ENCODE data around the gene INPP4A.
"Not testable (repeated sequence)": the region's sequence is repeated elsewhere in the genome, so short reads cannot be mapped to it uniquely, and the experiment has no call there.

Gene INPP4A

GRCh38 chr2:98583816-98584618, 139.4 kb downstream of the INPP4A start:
- Histone ChIP-seq H3K27ac (no peak overlapping the region), H3K36me3 (ENCODE audit: insufficient read depth, low read length) (peaks cover 4% of the 10 kb centered on the region; the same call in 1 of the 2 replicates), H3K4me3 (no peak overlapping the region), H3K9me3 (ENCODE audit: low read depth, low read length) (no peaks in the 10 kb centered on the region), H3K9ac (ENCODE audit: insufficient read length) (no peak overlapping the region)
- TF ChIP-seq FOXP2 (optimal IDR thresholded peaks at IDR 0.05; ENCODE audit: control extremely low read depth, extremely low read length, insufficient read depth) (no peak), EZH2 (IDR thresholded peaks at IDR 0.05) (no peak), POLR2AphosphoS5 (IDR thresholded peaks at IDR 0.05; ENCODE audit: borderline replicate concordance, low read depth, low read length) (no peak)
- no peak for DNase-seq (ENCODE audit: low read depth, low spot score)

- no peaks in the 10 kb centered on the region for H3K9me3 ChIP-seq (ENCODE audit: low read depth, low read length)
- H3K27ac ChIP-seq = no peak overlapping the region
- peaks cover 4% of the 10 kb centered on the region; the same call in 1 of the 2 replicates for H3K36me3 ChIP-seq (ENCODE audit: insufficient read depth, low read length)
- DNase-seq (ENCODE audit: low read depth, low spot score) = no peak
- no peak overlapping the region for H3K4me3 ChIP-seq
- H3K9ac ChIP-seq (ENCODE audit: insufficient read length) = no peak overlapping the region
- TF ChIP-seq FOXP2 (optimal IDR thresholded peaks at IDR 0.05; ENCODE audit: control extremely low read depth, extremely low read length, insufficient read depth) (no peak), EZH2 (IDR thresholded peaks at IDR 0.05) (no peak), POLR2AphosphoS5 (IDR thresholded peaks at IDR 0.05; ENCODE audit: borderline replicate concordance, low read depth, low read length) (no peak)
These were observed 140.7 kb downstream of the INPP4A start for GRCh38 chr2:98585386-98585785.

GRCh38 chr2:98586551-98587140, 142.0 kb downstream of the INPP4A start:
- H3K27ac ChIP-seq = no peak overlapping the region
- TF ChIP-seq POLR2AphosphoS5 (IDR thresholded peaks at IDR 0.05; ENCODE audit: borderline replicate concordance, low read depth, low read length) (no peak), EZH2 (IDR thresholded peaks at IDR 0.05) (no peak), FOXP2 (optimal IDR thresholded peaks at IDR 0.05; ENCODE audit: control extremely low read depth, extremely low read length, insufficient read depth) (no peak)
- H3K36me3 ChIP-seq (ENCODE audit: insufficient read depth, low read length) = peaks cover 4% of the 10 kb centered on the region; the same call in 1 of the 2 replicates
- H3K9me3 ChIP-seq (ENCODE audit: low read depth, low read length) = no peaks in the 10 kb centered on the region
- DNase-seq (ENCODE audit: low read depth, low spot score) = no peak
- no peak overlapping the region for H3K4me3 ChIP-seq
- H3K9ac ChIP-seq (ENCODE audit: insufficient read length) = no peak overlapping the region

DNA sequence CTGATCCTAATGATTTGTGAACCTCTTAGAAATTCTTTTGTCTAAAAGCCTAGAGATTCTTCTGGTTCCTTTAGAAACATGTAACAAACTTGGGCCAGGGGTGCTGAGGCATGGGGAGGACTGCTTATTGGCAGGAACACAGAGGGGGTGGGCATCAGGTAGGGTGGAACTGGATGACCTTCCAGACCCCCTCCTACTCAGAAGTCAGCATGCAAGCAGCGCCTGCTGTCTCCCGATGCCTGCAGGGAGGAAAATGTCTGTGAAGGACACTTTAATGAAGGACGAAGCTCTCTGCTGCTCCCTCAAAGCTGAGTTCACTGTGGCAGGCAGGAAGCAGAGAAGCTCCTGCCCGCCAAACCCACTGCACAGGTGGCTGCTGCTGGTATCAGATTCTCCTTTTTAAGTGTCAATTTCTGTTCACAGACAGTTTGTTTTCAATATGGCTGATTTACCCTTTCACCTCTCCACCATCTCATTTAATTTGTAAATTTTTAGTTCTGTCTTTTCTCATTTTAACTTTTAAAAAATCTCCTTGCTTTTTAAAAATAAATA, 144.3 kb downstream of the INPP4A start:
- Histone ChIP-seq H3K27ac (no peak overlapping the region), H3K9ac (ENCODE audit: insufficient read length) (no peak overlapping the region), H3K4me3 (no peak overlapping the region), H3K36me3 (ENCODE audit: insufficient read depth, low read length) (no peaks in the 10 kb centered on the region), H3K9me3 (ENCODE audit: low read depth, low read length) (no peaks in the 10 kb centered on the region)
- no peak for DNase-seq (ENCODE audit: low read depth, low spot score)
- TF ChIP-seq EZH2 (IDR thresholded peaks at IDR 0.05) (no peak), FOXP2 (optimal IDR thresholded peaks at IDR 0.05; ENCODE audit: control extremely low read depth, extremely low read length, insufficient read depth) (no peak), POLR2AphosphoS5 (IDR thresholded peaks at IDR 0.05; ENCODE audit: borderline replicate concordance, low read depth, low read length) (no peak)

DNA sequence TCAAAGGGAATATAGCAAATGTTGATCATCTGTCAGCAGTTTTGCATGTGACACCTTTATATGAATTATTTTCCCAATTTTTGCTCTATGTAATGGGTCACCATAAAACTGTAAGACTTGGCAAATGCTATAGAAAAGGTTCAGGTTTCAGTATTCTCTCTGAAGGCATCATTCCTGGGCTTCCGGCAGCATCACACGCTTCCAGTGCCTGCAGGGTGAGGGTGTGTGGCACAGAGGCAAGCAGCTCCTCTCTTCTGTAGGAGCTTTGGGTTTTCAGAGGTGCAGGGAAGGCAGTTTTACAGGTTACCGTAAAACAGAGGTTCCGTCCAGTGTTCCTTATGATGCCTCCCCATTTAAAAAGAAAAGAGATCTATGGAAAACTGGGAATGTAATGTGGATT, 144.8 kb downstream of the INPP4A start:
- no peak for TF ChIP-seq EZH2 (IDR thresholded peaks at IDR 0.05)
- TF ChIP-seq FOXP2 (optimal IDR thresholded peaks at IDR 0.05; ENCODE audit: control extremely low read depth, extremely low read length, insufficient read depth) = no peak
- TF ChIP-seq POLR2AphosphoS5 (IDR thresholded peaks at IDR 0.05; ENCODE audit: borderline replicate concordance, low read depth, low read length) = no peak
- H3K36me3 ChIP-seq (ENCODE audit: insufficient read depth, low read length) = no peaks in the 10 kb centered on the region
- no peak overlapping the region for H3K4me3 ChIP-seq
- no peak overlapping the region for H3K9ac ChIP-seq (ENCODE audit: insufficient read length)
- no peak overlapping the region for H3K27ac ChIP-seq
- no peaks in the 10 kb centered on the region for H3K9me3 ChIP-seq (ENCODE audit: low read depth, low read length)
- no peak for DNase-seq (ENCODE audit: low read depth, low spot score)

DNA sequence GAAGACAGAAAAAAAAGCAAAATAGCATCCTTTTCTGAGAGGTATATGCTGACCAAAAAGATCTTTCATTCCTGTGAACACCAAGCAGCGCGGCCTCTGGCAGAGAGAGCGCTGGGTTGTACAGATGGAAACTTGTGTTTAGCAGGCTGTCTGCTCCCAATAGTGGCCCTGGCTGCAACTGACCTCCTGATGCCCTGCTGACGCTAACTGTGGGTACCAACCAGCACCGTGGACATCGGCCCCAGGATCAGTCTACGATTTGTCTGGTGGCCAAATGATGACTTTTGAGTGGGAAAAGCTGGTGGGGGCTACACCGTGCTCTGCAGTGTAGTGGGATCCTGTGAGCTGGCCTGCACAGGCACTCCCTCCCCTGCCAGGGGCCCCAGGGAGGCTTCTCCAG, 147.9 kb downstream of the INPP4A start:
- Histone ChIP-seq H3K4me3 (no peak overlapping the region), H3K36me3 (ENCODE audit: insufficient read depth, low read length) (peaks cover 7% of the 10 kb centered on the region), H3K9me3 (ENCODE audit: low read depth, low read length) (no peaks in the 10 kb centered on the region), H3K27ac (no peak overlapping the region), H3K9ac (ENCODE audit: insufficient read length) (no peak overlapping the region)
- DNase-seq (ENCODE audit: low read depth, low spot score) = no peak
- TF ChIP-seq FOXP2 (optimal IDR thresholded peaks at IDR 0.05; ENCODE audit: control extremely low read depth, extremely low read length, insufficient read depth) (no peak), EZH2 (IDR thresholded peaks at IDR 0.05) (no peak), POLR2AphosphoS5 (IDR thresholded peaks at IDR 0.05; ENCODE audit: borderline replicate concordance, low read depth, low read length) (no peak)

- not testable (repeated sequence) for DNase-seq (ENCODE audit: low read depth, low spot score); H3K27ac ChIP-seq; H3K9me3 ChIP-seq (ENCODE audit: low read depth, low read length); H3K4me3 ChIP-seq; H3K9ac ChIP-seq (ENCODE audit: insufficient read length)
- peaks cover 21% of the 10 kb centered on the region for H3K36me3 ChIP-seq (ENCODE audit: insufficient read depth, low read length)
These were observed 150.0 kb downstream of the INPP4A start for GRCh38 chr2:98594665-98595064.

DNA sequence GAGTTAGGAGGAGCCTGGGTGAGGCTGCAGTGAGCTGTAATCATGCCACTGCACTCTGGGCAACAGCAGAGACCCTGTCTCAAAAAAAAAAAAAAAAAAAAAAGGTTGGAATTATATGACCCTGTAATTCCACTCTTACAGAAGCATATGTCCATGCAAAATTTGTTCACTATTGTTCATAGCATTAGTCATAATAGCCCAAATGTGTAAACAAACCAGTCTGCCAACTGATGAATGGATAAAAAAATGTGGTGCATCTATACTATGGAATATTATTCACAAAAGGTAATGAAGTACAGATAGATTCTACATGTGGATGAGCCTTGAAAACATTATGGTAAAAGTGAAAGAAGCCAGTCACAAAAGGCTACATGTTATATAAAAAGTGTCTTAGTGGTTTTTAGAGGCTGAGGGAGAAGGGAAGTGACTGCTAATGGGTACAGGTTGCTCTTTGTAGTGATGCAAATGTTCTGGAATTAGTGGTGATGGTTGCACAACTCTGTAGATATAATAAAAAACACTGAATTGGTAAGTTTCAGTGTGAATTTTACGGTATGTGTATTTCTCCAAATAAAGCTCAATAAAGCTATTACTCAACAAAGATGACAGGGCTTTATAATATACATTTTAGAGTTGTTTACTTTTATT, 154.2 kb downstream of the INPP4A start:
- peaks cover 54% of the 10 kb centered on the region for H3K36me3 ChIP-seq (ENCODE audit: insufficient read depth, low read length)
- no peak overlapping the region for H3K4me3 ChIP-seq
- TF ChIP-seq POLR2AphosphoS5 (IDR thresholded peaks at IDR 0.05; ENCODE audit: borderline replicate concordance, low read depth, low read length) = no peak
- TF ChIP-seq EZH2 (IDR thresholded peaks at IDR 0.05) = no peak
- TF ChIP-seq FOXP2 (optimal IDR thresholded peaks at IDR 0.05; ENCODE audit: control extremely low read depth, extremely low read length, insufficient read depth) = no peak
- no peaks in the 10 kb centered on the region for H3K9me3 ChIP-seq (ENCODE audit: low read depth, low read length)
- H3K9ac ChIP-seq (ENCODE audit: insufficient read length) = no peak overlapping the region
- no peak for DNase-seq (ENCODE audit: low read depth, low spot score)
- H3K27ac ChIP-seq = no peak overlapping the region
